GM18868 (cell line): ENCODE data around the gene HSD3B2.

Experiments
- ATAC-seq: cut with Tn5 transposase; IDR thresholded peaks from one replicate; pipeline ENCODE4 v1.9.1; 2021; ENCODE audit warnings: mild to moderate bottlenecking, moderate library complexity; ENCODE audit not compliant: unreplicated experiment

Gene HSD3B2

GRCh38 chr1:119396982-119397381 lies 18.0 kb upstream of the HSD3B2 start:
- ATAC-seq = no peak

GRCh38 chr1:119397986-119398385 lies 17.0 kb upstream of the HSD3B2 start:
- no peak for ATAC-seq

DNA sequence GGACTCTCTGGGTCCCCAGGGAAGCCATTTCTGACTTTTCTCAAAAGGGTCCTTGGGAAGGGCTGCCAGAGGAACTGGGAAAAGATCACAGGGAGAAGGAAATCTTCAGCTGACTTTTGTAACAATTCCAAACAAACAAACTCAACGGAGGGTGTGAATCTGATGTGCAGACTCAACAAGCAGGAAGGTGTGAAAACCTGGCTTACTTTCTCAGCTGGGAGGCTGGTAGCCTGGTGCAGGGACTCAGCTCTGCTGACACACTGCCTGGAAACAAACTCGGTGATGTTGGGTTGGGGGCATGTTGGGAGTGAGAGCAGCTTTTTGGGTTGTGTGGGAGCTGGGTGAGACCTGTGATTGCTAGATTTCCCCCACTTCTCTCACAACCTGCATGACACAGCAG lies 10.2 kb upstream of the HSD3B2 start:
- ATAC-seq = no peak

DNA sequence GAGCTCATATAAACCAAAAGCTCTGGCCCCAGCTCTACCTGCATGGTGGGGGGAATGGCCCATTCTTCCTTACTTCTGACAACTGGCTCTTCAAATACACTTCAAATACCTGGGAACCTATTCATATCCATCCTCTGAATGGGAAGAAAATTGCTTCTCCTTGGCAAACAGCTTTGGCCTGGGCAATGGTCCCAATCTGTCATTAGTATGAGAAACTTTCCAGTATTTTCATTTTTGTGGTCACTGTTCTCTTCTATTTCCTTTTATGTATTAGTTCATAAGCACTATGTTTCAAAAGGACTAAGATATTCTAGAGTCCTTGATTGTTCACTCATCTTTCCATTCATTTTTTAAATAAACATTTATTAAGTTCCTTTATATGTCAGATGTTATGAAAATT lies 5.2 kb upstream of the HSD3B2 start:
- no peak for ATAC-seq

DNA sequence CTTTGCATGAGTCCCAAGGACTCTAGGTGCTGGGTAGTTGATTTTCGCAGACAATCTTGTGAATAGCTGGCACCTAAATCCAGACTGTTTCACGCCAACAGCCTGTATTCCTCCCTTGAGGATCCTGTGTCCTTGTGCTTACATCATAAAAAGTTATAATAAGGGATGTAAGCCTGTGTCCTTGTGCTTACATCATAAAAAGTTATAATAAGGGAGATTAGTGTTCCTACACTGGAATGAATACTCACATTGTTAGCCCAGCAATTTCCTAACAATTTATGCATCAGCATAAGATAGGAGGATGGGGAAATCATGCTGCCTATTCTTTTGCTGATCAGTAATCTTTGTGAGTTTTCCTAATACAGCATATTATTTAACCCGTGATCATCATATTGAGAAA lies 4.0 kb upstream of the HSD3B2 start:
- ATAC-seq = no peak

GRCh38 chr1:119416006-119416640 lies 1.2 kb downstream of the HSD3B2 start:
- no peak for ATAC-seq

- no peak for ATAC-seq
Measured at GRCh38 chr1:119419109-119419508, 4.2 kb downstream of the HSD3B2 start.

GRCh38 chr1:119420638-119421037 lies 5.7 kb downstream of the HSD3B2 start:
- no peak for ATAC-seq

- peak; percentile 71 for ATAC-seq
Measured at GRCh38 chr1:119422631-119423030, 7.7 kb downstream of the HSD3B2 start.

DNA sequence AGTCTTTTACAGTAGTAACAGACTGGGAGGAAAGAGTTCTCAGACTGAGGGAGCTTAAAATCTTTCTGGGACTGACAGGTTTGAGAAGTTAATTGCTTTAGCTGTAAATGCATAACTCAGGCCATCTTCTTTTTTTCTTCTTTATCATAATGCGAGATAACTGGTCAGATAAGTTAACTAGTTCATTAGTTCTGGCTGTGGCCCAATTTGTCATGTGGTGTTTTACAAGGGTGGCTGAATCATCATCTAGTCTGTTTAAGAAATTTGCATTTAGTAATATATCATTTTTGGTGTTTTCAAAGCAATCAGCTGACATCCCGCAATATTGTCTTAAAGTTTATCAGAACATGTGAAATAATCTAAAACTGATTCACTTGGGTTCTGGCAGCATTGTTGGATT lies 14.0 kb downstream of the HSD3B2 start:
- no peak for ATAC-seq

DNA sequence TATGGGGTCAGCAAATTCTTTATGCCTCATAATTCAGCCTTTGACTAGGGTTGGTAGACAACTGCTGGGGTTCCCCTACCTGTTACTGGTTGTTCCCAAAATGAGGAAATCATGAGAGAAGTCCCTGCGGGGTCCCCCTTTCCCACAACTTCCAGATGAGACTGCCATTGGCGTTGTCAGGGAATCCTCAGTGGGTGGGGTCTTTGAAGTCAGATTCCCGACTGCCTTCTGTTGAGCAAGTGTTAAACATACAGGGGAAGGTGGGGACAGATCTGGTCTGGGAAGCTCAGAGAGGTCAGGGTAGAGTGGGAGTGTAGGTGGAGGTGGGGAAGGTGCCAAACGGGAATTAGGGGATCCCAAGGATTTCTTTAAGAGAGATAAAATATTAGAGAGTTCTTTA lies 14.7 kb downstream of the HSD3B2 start:
- no peak for ATAC-seq

DNA sequence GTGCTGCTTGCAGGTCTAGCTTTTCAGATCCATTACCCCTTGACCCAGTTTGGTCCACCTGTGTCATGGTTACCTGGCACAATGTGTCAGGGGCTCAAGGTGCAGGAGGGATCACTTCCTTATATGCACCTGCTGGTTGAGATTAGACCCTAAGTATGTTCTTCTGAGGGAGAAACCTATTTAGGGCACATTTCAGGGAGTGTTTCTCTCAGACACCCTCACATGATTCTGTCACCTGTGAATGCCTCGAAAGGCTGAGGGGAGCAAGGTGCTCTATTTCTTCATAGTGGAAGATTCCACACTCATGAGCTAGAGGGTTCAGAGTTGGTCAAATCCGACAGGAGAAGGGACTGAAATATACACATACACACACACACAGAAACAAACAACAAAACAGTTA lies 15.5 kb downstream of the HSD3B2 start:
- no peak for ATAC-seq

DNA sequence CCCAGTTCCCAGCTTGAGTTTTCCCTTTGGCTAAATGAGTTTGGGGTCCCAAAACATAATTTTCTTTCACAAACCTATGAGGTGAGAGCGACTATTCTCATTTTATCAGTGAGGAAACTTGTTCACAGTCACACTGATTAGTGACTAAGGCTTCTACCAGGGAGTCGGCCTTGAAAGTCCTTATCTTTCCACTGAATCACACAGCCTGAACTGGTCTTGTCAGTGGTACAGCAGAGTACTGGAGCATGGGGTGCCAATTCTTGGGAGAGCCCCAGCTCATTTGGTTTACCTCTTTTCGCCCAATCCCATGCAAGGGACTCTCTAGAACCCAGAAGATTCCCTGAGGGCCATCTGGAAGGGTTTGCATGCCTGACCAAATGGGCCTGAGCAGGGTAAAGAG lies 16.9 kb downstream of the HSD3B2 start:
- no peak for ATAC-seq

GRCh38 chr1:119435052-119435451 lies 20.1 kb downstream of the HSD3B2 start:
- ATAC-seq = peak; percentile 84

DNA sequence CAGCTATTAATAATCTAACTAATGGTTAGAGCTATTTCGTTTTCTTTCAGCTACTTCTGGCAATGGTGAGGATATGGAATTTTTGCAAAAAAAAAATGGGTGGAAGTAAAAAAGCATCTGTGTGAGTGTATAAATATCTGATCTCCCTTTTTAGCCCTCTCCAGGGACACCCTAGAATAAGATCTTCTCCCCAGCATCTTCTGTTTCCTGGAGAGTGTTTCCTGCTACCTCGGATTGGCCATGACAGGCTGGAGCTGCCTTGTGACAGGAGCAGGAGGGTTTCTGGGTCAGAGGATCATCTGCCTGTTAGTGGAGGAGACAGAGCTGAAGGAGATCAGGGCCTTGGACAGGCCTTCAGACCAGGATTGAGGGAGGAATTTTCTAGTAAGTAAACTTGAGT lies 23.8 kb downstream of the HSD3B2 start:
- ATAC-seq = no peak

- no peak for ATAC-seq
Measured at GRCh38 chr1:119440721-119441307, 25.9 kb downstream of the HSD3B2 start.

DNA sequence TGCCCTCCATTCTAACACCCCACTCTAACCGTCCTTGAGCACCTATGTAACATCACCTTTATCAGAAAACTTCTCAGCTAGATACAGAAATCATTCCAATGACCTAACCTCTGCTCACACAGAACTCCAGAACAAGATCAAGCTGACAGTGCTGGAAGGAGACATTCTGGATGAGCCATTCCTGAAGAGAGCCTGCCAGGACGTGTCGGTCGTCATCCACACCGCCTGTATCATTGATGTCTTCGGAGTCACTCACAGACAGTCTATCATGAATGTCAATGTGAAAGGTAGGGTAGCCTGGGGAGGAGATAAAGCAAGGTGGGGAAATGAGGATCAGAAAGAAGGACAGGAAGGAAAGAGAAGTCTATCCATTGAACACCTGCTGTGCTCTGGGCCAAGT lies 27.8 kb downstream of the HSD3B2 start:
- ATAC-seq = no peak

DNA sequence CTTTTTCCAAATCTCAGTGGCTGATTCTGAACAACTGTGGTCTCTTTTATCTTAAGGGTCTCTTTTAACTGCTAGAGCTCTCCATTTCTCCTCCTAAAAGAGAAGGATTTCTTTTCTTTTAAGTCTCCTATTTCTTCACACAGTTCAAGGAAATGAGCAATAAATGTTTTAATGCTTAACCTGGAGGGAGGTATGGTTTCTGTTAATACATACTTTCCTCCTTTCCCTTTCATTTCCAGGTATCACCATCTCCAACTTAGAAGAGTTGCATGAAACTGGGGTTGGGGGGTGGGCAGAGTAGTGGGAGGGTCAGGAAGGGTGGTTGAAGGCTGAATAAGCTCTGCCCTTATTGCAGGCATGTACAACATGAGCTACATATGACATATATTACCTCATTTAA lies 31.4 kb downstream of the HSD3B2 start:
- ATAC-seq = no peak

GRCh38 chr1:119447344-119448126 lies 32.6 kb downstream of the HSD3B2 start:
- no peak for ATAC-seq

DNA sequence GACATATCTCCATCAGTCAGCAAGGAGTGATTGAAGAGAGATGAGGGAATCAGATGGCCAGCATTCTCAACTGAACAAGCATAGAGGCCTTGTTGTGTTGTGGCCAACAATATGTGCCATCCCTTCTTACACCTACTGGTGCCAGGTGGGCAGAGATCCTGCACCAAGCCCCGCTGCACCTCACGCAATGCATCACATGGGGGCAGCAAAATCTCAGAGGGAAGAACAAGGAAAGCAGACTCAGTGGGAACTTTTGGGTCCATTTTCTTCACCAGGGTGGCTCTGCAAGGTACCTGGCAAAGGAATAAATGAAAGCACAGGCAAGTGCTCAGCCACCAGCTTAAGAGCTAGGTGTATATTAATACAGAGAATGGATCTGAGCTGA lies 33.2 kb downstream of the HSD3B2 start:
- ATAC-seq = no peak

DNA sequence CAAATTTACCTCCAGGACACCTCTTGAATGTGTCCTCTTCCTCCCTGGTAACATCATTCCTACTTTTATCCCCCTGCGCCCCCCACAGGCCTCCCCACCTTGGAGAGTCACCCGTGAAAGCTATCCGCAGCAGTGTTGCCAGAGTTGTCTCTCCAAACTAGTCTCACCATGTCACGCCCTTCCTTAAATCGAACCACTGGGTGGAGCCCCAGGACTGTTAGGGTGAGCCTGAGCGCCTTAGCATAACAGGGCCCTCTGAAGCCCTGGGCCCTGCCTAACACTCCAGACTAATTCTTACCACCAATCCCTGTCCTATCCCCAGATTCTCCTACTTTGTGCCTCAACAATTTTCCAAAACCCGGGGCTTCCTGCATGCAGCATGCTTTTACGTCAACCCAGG lies 35.0 kb downstream of the HSD3B2 start:
- no peak for ATAC-seq

GRCh38 chr1:119451158-119451557 lies 36.2 kb downstream of the HSD3B2 start:
- ATAC-seq = no peak
